Heart left ventricle (tissue), 13 donors: Measurements from ENCODE around the gene CNTD1.

Experiments
- POLR2A ChIP-seq, 2 donors: fragments of 450-650 bp; IDR thresholded peaks; one replicate each; pipeline ENCODE4 v1.6.1; 2017; ENCODE audit warnings: antibody characterized with exemption in 2 of 2, mild to moderate bottlenecking in 2 of 2, moderate library complexity in 2 of 2
- TF ChIP-seq, protein P1 (sequence below), 12 donors: fragments of 200-600 bp; sonication (generic) in 4 of 12; IDR thresholded peaks; one replicate each; pipeline versions ENCODE4 v1.5.0 to v1.8.0; 2018 to 2022; ENCODE audit warnings: antibody characterized with exemption in 12 of 12, mild to moderate bottlenecking in 5 of 12
- donor health status: ischemic (EF 13 %, LVEDD 7.1; RV severe dilation, severe dysfunction).
- donor health status: DM: no; HTN: yes; CAD: no.
- donor health status: DM: no; HTN: no; CAD: no.
- donor health status: ischemic (EF 25% LVEDD 6.9; RV normal size, moderate dysfunction).
- donor health status: ischemic (EF 25% LVEDD 5.7; RV mildly dilated, moderate dysfunction).
- donor health status: ischemic (EF 35%, LVEDD 5.7; RV mildly dilated, moderate dysfunction).
- donor health status: nonischemic (EF 11% LVEDD 7.7; RV severe dilation, severe dysfunction).
- donor health status: DM: yes; HTN: yes; CAD: no.
- donor health status: PGD.
- donor health status: ischemic (EF 29% LVEDD 5.4; RV normal size, mild dysfunction).
- donor health status: nonischemic (EF 23%, LVEDD 6.1; RV moderate dilation, normal function).

- TF ChIP-seq POLR2A (IDR thresholded peaks at IDR 0.05): no peak
- TF ChIP-seq, protein P1, sequence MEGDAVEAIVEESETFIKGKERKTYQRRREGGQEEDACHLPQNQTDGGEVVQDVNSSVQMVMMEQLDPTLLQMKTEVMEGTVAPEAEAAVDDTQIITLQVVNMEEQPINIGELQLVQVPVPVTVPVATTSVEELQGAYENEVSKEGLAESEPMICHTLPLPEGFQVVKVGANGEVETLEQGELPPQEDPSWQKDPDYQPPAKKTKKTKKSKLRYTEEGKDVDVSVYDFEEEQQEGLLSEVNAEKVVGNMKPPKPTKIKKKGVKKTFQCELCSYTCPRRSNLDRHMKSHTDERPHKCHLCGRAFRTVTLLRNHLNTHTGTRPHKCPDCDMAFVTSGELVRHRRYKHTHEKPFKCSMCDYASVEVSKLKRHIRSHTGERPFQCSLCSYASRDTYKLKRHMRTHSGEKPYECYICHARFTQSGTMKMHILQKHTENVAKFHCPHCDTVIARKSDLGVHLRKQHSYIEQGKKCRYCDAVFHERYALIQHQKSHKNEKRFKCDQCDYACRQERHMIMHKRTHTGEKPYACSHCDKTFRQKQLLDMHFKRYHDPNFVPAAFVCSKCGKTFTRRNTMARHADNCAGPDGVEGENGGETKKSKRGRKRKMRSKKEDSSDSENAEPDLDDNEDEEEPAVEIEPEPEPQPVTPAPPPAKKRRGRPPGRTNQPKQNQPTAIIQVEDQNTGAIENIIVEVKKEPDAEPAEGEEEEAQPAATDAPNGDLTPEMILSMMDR (IDR thresholded peaks at IDR 0.05): no peak
These were observed 6.1 kb upstream of the CNTD1 start for GRCh38 chr17:42792545-42792944.
